CD14-positive monocyte (primary cell): Measurements from ENCODE around the gene GRM8. TPM values are rescaled to one million over a fixed set of nuclear protein-coding genes. Genes with fewer than 3 reads are reported as not detected.

Experiments
- DNase-seq, 3 donors: peaks; one replicate each; pipeline ENCODE4 v3.0.0-alpha.2; 2011 to 2022
- H2AFZ ChIP-seq: 2 replicates; pipeline ENCODE4 v1.6.0; 2012; ENCODE audit warnings: mild to moderate bottlenecking, low read depth, low read length, inconsistent platforms; ENCODE audit not compliant: insufficient read depth, poor library complexity, severe bottlenecking
- H3K27ac ChIP-seq, 2 donors: 1 replicate in 1 of 2; 2 replicates in 1 of 2; pipeline ENCODE4 v1.5.1; 2012 to 2013; ENCODE audit warnings: low read length in 2 of 2, control low read depth in 1 of 2, inconsistent platforms in 1 of 2, low read depth in 1 of 2, mild to moderate bottlenecking in 1 of 2
- H3K27me3 ChIP-seq, 2 donors: one replicate each; pipeline versions ENCODE4 v1.6.0 to v1.6.1; 2011 to 2013; ENCODE audit warnings: low read length in 2 of 2; ENCODE audit not compliant: control insufficient read depth in 2 of 2, insufficient read depth in 2 of 2
- H3K36me3 ChIP-seq, 2 donors: replicated peaks in 1 of 2; 1 replicate in 1 of 2; 2 replicates in 1 of 2; pipeline versions ENCODE4 v1.5.1 to v1.6.1; 2012 to 2013; ENCODE audit warnings: low read length in 2 of 2, control low read depth in 1 of 2, inconsistent platforms in 1 of 2, mild to moderate bottlenecking in 1 of 2; ENCODE audit not compliant: insufficient read depth in 2 of 2, control insufficient read depth in 1 of 2
- H3K4me1 ChIP-seq, 2 donors: 1 replicate in 1 of 2; 2 replicates in 1 of 2; pipeline versions ENCODE4 v1.5.1 to v1.6.1; 2012 to 2013; ENCODE audit warnings: low read length in 2 of 2, control low read depth in 1 of 2, inconsistent platforms in 1 of 2, mild to moderate bottlenecking in 1 of 2, moderate library complexity in 1 of 2; ENCODE audit not compliant: insufficient read depth in 2 of 2, control insufficient read depth in 1 of 2
- H3K4me2 ChIP-seq: replicated peaks from 2 replicates; pipeline ENCODE3; 2012; ENCODE audit warnings: low read length, moderate library complexity, mild to moderate bottlenecking; ENCODE audit not compliant: poor library complexity, severe bottlenecking; ENCODE audit errors: extremely low read depth
- H3K4me3 ChIP-seq, 3 experiments: fragments of 200-600 bp in 1 of 3; sonication (generic) in 1 of 3; replicated peaks in 1 of 3; 1 replicate in 2 of 3; 2 replicates in 1 of 3; pipeline ENCODE4 v1.5.1; 2011 to 2013; ENCODE audit warnings: low read length in 3 of 3, mild to moderate bottlenecking in 3 of 3, control low read depth in 2 of 3, low read depth in 2 of 3, inconsistent platforms in 1 of 3, moderate library complexity in 1 of 3
- H3K79me2 ChIP-seq: 2 replicates; pipeline ENCODE4 v1.6.0; 2012; ENCODE audit warnings: mild to moderate bottlenecking, control low read depth, inconsistent platforms, low read length, moderate library complexity; ENCODE audit not compliant: insufficient read depth
- H3K9ac ChIP-seq: 2 replicates; pipeline ENCODE4 v1.6.0; 2017; ENCODE audit warnings: low read length, mild to moderate bottlenecking; ENCODE audit not compliant: insufficient read depth, poor library complexity, severe bottlenecking
- H3K9me3 ChIP-seq, 2 donors: replicated peaks in 1 of 2; 1 replicate in 1 of 2; 2 replicates in 1 of 2; pipeline versions ENCODE4 v1.5.1 to v1.6.1; 2012 to 2013; ENCODE audit warnings: low read length in 2 of 2, control low read depth in 1 of 2; ENCODE audit not compliant: control insufficient read depth in 1 of 2, insufficient read depth in 1 of 2
- H4K20me1 ChIP-seq: 2 replicates; pipeline ENCODE4 v1.6.0; 2012; ENCODE audit warnings: mild to moderate bottlenecking, low read length, control low read depth, moderate library complexity; ENCODE audit not compliant: insufficient read depth
- H3K27ac Mint-ChIP-seq, 7 donors: one replicate each; pipeline ENCODE4 v1.8.0; 2020; ENCODE audit warnings: mild to moderate bottlenecking in 7 of 7, mixed read lengths in 7 of 7, moderate library complexity in 6 of 7, inconsistent platforms in 2 of 7
- H3K27me3 Mint-ChIP-seq, 3 donors: one replicate each; pipeline ENCODE4 v1.8.0; 2021 to 2022; ENCODE audit warnings: low read depth in 3 of 3, mild to moderate bottlenecking in 3 of 3, mixed read lengths in 3 of 3, moderate library complexity in 3 of 3, inconsistent platforms in 1 of 3
- H3K36me3 Mint-ChIP-seq, 2 donors: one replicate each; pipeline ENCODE4 v1.8.0; 2020; ENCODE audit warnings: mixed read lengths in 2 of 2, inconsistent platforms in 1 of 2, mild to moderate bottlenecking in 1 of 2
- H3K4me1 Mint-ChIP-seq: one replicate; pipeline ENCODE4 v1.8.0; 2020; ENCODE audit warnings: mild to moderate bottlenecking, mixed read lengths
- H3K4me3 Mint-ChIP-seq, 2 donors: one replicate each; pipeline ENCODE4 v1.8.0; 2020; ENCODE audit warnings: mild to moderate bottlenecking in 2 of 2, mixed read lengths in 2 of 2, moderate library complexity in 1 of 2
- H3K9me3 Mint-ChIP-seq, 7 donors: one replicate each; pipeline ENCODE4 v1.8.0; 2020 to 2022; ENCODE audit warnings: mixed read lengths in 7 of 7, mild to moderate bottlenecking in 6 of 7, moderate library complexity in 6 of 7, inconsistent platforms in 2 of 7
- WGBS: methylation state at CpG from one replicate; pipeline ENCODE4 v1.1.5; 2013; ENCODE audit warnings: missing lambda C conversion rate; ENCODE audit not compliant: insufficient coverage; 5-methylcytosine and 5-hydroxymethylcytosine counted together
- intact Hi-C, 2 donors: fragments of 100-400 bp; cut with micrococcal nuclease; formaldehyde crosslinking; loops; one replicate each; pipeline versions ENCODE4 v1.15.0 to v1.15.1; 2023
- polyA plus RNA-seq, 3 donors: library from polyadenylated mRNA; depleted of rRNA in 1 of 3; unstranded in 2 of 3; stranded (reverse) in 1 of 3; fragments of 300-500 nt in 2 of 3; fragments of >200 nt in 1 of 3; fragmentation: Illumina TruSeq in 2 of 3; gene quantifications; 1 replicate in 2 of 3; 2 replicates in 1 of 3; pipeline ENCODE4 v1.2.3, GENCODE V29; 2012 to 2021
- TF ChIP-seq, protein P1 (sequence below): fragments of 200-600 bp; IDR thresholded peaks from one replicate; pipeline ENCODE4 v1.8.0; 2022; ENCODE audit warnings: antibody characterized with exemption, mild to moderate bottlenecking

Gene GRM8
- polyA plus RNA-seq, 3 donors: not detected

DNA sequence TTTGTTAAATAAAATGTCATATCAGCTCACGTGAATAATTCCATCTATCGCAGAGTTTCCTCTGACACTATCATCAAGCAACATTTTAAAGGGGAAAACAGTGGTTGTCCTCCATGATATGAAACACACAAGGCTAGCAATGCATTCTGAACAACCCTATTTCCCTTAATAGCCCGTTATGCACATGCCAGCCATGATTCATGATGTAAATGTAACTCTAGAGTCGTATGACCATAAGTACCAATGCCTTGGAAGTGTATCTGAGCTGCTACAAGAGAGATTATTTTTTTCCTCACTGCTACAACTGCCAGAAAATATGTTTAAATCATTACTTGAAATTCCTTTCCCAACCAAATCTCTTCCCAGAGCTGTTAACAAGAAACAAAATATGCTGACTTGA is 159.4 kb downstream of the GRM8 start:
- Mint-ChIP-seq H3K27ac (no peak overlapping the region), H3K36me3 (no peaks in the 10 kb centered on the region), H3K4me3 (no peak overlapping the region), H3K9me3 (peaks cover 0 to 7% (median 0%) of the 10 kb centered on the region in 7 donors), H3K27me3 (peaks cover 0 to 2% (median 0%) of the 10 kb centered on the region in 3 donors), H3K4me1 (no peaks in the 10 kb centered on the region)
- Histone ChIP-seq H2AFZ (no peak overlapping the region), H3K4me1 (no peaks in the 10 kb centered on the region), H3K27ac (no peak overlapping the region), H3K4me3 (no peak overlapping the region), H3K4me2 (no peak overlapping the region), H3K79me2 (no peaks in the 10 kb centered on the region), H4K20me1 (no peaks in the 10 kb centered on the region), H3K27me3 (no peaks in the 10 kb centered on the region), H3K36me3 (no peaks in the 10 kb centered on the region), H3K9me3 (no peaks in the 10 kb centered on the region), H3K9ac (no peak overlapping the region)
- intact Hi-C loops: no loop called here
- 100% methylated on average over 1 of the region's 4 CpGs for WGBS
- TF ChIP-seq, protein P1, sequence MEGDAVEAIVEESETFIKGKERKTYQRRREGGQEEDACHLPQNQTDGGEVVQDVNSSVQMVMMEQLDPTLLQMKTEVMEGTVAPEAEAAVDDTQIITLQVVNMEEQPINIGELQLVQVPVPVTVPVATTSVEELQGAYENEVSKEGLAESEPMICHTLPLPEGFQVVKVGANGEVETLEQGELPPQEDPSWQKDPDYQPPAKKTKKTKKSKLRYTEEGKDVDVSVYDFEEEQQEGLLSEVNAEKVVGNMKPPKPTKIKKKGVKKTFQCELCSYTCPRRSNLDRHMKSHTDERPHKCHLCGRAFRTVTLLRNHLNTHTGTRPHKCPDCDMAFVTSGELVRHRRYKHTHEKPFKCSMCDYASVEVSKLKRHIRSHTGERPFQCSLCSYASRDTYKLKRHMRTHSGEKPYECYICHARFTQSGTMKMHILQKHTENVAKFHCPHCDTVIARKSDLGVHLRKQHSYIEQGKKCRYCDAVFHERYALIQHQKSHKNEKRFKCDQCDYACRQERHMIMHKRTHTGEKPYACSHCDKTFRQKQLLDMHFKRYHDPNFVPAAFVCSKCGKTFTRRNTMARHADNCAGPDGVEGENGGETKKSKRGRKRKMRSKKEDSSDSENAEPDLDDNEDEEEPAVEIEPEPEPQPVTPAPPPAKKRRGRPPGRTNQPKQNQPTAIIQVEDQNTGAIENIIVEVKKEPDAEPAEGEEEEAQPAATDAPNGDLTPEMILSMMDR: no peak
- no peak for DNase-seq

DNA sequence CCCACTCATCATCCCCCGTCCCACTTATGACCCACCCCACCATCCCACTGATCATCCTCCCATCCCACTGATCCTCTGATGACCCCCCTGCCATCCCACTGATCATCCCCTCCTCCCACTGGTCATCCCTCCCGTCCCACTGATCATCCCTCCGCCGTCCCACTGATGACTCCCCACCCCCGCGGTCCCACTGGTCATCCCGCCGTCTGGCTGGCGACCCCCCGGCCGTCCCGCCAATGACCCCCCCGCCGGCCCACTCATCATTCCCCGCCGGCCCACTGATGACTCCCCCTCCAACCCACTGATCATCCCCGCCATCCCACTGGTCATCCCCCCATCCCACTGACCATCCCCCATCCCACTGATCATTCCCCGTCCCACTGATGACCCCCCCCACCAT is 161.1 kb downstream of the GRM8 start:
- Mint-ChIP-seq H3K36me3 (no peaks in the 10 kb centered on the region), H3K27ac (no peak overlapping the region), H3K4me1 (no peaks in the 10 kb centered on the region), H3K27me3 (peaks cover 0 to 2% (median 0%) of the 10 kb centered on the region in 3 donors), H3K9me3 (peaks cover 0 to 10% (median 0%) of the 10 kb centered on the region in 7 donors), H3K4me3 (no peak overlapping the region)
- DNase-seq: no peak
- H2AFZ ChIP-seq: no peak overlapping the region
- no peaks in the 10 kb centered on the region for H3K9me3 ChIP-seq
- intact Hi-C loops: no loop called here
- H3K9ac ChIP-seq: no peak overlapping the region
- H3K27ac ChIP-seq: no peak overlapping the region
- H3K27me3 ChIP-seq: no peaks in the 10 kb centered on the region
- H3K4me3 ChIP-seq: no peak overlapping the region
- TF ChIP-seq, protein P1: no peak
- no peaks in the 10 kb centered on the region for H4K20me1 ChIP-seq
- H3K36me3 ChIP-seq: no peaks in the 10 kb centered on the region
- no peaks in the 10 kb centered on the region for H3K79me2 ChIP-seq
- WGBS: 89% methylated on average over 9 of the region's 18 CpGs
- no peak overlapping the region for H3K4me2 ChIP-seq
- no peaks in the 10 kb centered on the region for H3K4me1 ChIP-seq
